GM19043 (cell line): ENCODE data around the gene PVALB.

Experiments used
- ATAC-seq: cut with Tn5 transposase; IDR thresholded peaks from one replicate; pipeline ENCODE4 v1.9.1; 2021; ENCODE audit warnings: low read depth; ENCODE audit not compliant: unreplicated experiment

PVALB gene

GRCh38 chr22:36775964-36776669, 40.7 kb downstream of the PVALB start, which contains the start of gene IFT27:
Gene IFT27, minus strand, starts transcription at chr22:36776119. Its CDS starts 412 bp downstream, at chr22:36775707.
- peak; percentile 88 for ATAC-seq

GRCh38 chr22:36775586-36775963, 41.3 kb downstream of the PVALB start:
- no peak for ATAC-seq

GRCh38 chr22:36773935-36774334, 42.9 kb downstream of the PVALB start:
- ATAC-seq = no peak

GRCh38 chr22:36772451-36772850, 44.4 kb downstream of the PVALB start:
- ATAC-seq = no peak

- ATAC-seq = no peak
These were observed 45.3 kb downstream of the PVALB start for GRCh38 chr22:36771356-36772063.

- no peak for ATAC-seq
These were observed 46.2 kb downstream of the PVALB start for GRCh38 chr22:36770513-36771231.

- ATAC-seq = no peak
These were observed 47.0 kb downstream of the PVALB start for GRCh38 chr22:36769541-36770512.

- no peak for ATAC-seq
These were observed 48.2 kb downstream of the PVALB start for GRCh38 chr22:36768616-36769015.

- no peak for ATAC-seq
These were observed 48.7 kb downstream of the PVALB start for GRCh38 chr22:36768141-36768540.

- no peak for ATAC-seq
These were observed 49.6 kb downstream of the PVALB start for GRCh38 chr22:36767035-36767775.

- ATAC-seq = no peak
These were observed 50.8 kb downstream of the PVALB start for GRCh38 chr22:36765943-36766450.

GRCh38 chr22:36765131-36765942, 51.5 kb downstream of the PVALB start:
- no peak for ATAC-seq

- ATAC-seq = no peak
These were observed 52.2 kb downstream of the PVALB start for GRCh38 chr22:36764641-36765040.

- ATAC-seq = no peak
These were observed 52.8 kb downstream of the PVALB start for GRCh38 chr22:36764060-36764459.

GRCh38 chr22:36763576-36763975, 53.3 kb downstream of the PVALB start:
- no peak for ATAC-seq

GRCh38 chr22:36762687-36763260, 54.1 kb downstream of the PVALB start:
- ATAC-seq = no peak

- ATAC-seq = no peak
These were observed 55.1 kb downstream of the PVALB start for GRCh38 chr22:36761553-36762240.

- no peak for ATAC-seq
These were observed 56.0 kb downstream of the PVALB start for GRCh38 chr22:36760786-36761185.
